Omental fat pad (tissue), 4 donors: ENCODE results near the gene DHRS7B. TPM values are rescaled to one million over a fixed set of nuclear protein-coding genes. Genes with fewer than 3 reads are reported as not detected.

ENCODE experiments used
- ATAC-seq: fragments of 150-250 bp; one replicate; pipeline ENCODE4 v1.9.1; 2016; ENCODE audit warnings: mild to moderate bottlenecking, moderate library complexity; ENCODE audit not compliant: low FRiP score
- DNase-seq: peaks from one replicate; pipeline ENCODE4 v3.0.0-alpha.2; 2019; ENCODE audit warnings: low spot score
- total RNA-seq, 4 donors: library from RNA; depleted of rRNA; stranded (reverse); fragments of >200 nt; gene quantifications; one replicate each; pipeline ENCODE4 v1.1.0, GENCODE V29; 2016
- TF ChIP-seq, protein P1 (sequence below), 3 donors: fragments of 450-650 bp; IDR thresholded peaks; one replicate each; pipeline ENCODE4 v1.5.1; 2016 to 2017; ENCODE audit warnings: antibody characterized with exemption in 3 of 3, mild to moderate bottlenecking in 3 of 3, moderate library complexity in 2 of 3

The DHRS7B gene
- total RNA-seq, 4 donors from 2014 or later, result 33.6 to 55.6 (median 46.5) TPM

DNA sequence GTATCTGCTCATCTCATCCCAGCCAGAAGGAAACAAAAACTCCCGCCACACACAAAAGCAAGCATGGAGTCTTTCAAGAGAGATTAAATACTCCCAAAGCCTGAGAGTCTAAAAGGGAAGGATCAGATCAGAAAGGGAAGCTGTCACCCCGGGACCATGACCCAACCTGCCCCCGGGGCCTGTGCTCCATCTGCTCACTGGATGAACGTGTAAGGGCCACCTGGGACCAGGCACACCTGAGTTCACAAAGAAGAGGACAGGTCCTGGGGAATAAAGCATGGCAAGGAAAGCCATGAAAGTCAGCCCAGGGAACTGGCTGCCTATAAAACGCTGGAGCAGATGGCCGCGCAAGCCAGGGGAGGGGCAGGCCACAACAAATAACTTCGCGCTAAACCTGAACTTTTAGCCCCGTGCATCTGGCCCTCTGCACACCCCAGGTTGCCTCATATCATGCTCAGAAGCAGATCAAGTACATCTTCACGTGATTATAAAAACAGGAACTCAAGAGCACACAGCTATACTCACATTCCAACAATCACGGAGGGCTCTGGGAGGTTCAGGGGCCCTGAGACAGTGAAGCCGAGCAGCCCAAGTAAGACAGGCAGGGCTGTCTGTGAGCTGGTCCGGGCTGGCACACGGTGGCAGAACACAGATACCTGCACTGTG is 83.8 kb downstream of the DHRS7B start:
- no peak for DNase-seq
- TF ChIP-seq, protein P1, sequence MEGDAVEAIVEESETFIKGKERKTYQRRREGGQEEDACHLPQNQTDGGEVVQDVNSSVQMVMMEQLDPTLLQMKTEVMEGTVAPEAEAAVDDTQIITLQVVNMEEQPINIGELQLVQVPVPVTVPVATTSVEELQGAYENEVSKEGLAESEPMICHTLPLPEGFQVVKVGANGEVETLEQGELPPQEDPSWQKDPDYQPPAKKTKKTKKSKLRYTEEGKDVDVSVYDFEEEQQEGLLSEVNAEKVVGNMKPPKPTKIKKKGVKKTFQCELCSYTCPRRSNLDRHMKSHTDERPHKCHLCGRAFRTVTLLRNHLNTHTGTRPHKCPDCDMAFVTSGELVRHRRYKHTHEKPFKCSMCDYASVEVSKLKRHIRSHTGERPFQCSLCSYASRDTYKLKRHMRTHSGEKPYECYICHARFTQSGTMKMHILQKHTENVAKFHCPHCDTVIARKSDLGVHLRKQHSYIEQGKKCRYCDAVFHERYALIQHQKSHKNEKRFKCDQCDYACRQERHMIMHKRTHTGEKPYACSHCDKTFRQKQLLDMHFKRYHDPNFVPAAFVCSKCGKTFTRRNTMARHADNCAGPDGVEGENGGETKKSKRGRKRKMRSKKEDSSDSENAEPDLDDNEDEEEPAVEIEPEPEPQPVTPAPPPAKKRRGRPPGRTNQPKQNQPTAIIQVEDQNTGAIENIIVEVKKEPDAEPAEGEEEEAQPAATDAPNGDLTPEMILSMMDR (IDR thresholded peaks at IDR 0.05), result no peak
- ATAC-seq, result no peak

DNA sequence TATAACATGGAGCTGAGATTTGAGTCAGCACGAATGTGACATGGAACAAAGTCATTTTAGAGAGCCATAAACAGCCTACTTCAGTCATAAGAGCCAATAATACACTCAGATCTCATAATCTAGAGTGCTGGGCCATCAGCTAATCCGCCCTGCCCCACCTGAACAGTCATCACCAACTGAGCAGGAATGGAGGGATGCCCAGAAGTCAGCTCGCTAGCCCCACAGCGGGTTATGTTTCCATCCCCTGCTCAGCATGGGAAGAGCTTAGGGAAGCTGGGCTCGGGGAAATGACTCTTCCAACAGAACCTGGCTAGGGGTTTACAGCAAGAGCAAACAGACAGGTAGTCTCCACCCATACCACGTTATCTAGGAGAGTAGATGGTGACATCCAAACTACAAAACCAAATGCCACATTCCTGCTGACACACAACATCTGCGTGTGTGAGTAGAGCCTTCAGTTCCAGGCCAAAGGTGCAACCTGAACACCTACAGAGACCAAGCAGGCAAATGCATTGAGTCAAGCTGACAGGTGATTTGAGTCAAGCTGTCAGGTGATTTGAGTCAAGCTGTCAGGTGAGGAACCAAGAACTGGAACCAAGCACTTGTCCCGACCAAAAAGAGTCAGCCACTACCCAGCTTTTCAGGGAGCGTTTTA is 85.2 kb downstream of the DHRS7B start:
- TF ChIP-seq, protein P1 (IDR thresholded peaks at IDR 0.05), result no peak
- DNase-seq (no peak), ATAC-seq (no peak)

- no peak for ATAC-seq
- DNase-seq, result no peak
- TF ChIP-seq, protein P1 (IDR thresholded peaks at IDR 0.05), result no peak
Observed at GRCh38 chr17:21212826-21213637, 86.3 kb downstream of the DHRS7B start.

DNA sequence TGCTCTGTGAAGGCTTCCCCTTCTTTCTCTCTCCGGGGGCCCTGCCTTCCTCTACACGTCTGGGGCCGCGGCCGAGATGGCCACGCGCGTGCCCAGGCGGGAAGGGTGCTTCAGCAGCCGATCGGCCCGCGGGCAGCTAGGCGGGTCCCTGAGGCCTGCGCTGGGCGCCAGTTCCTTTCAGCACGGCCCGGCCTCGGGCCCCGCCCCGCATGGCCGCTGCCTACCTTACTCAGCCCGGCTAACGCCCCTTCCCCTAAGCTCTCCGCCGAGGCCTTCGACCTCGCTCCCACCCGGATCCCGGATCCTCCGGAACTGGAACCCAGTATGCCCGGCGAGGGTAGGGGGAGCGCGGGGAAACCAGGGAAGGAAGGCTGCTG is 86.9 kb downstream of the DHRS7B start:
- ATAC-seq (peak; percentile 70), DNase-seq (peak; percentile 25)
- TF ChIP-seq, protein P1 (IDR thresholded peaks at IDR 0.05), result no peak

DNA sequence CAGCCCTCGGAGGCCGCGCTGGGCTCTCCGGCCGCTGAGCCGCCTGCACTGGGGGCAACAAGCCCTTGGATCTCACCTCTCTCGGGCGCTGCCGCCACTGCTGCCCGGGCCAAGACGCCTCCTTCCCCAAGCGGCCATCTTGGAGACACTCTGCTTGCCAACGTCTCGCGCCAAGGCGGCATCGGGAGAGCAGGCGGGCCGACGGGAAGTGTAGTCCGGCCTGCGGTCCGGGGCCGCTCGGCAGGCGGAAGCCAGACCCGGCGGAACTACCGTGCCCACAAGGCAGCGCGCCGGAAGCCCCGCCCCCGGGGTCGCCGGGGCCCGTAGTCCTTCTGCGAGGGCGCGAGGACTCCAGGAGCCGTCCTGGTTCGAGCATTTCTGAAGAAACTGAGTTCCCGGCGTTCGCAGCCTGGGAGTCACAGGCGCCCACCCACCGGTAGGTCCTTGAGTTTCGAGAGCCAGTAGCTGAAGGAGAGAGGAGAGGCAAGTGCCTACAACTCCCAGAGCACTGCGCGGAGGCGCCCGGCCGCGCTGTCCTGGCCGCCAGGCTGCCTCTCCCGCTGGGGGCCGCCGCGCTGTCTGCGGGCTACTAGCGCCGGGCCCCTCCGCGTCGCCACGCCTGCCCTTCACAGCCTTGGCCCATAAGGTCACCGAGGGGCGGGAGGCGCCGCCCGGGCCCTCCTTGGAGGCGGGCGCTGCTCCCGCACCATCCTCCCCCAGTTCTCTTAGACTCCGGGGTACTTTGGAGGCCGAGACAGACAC is 87.4 kb downstream of the DHRS7B start, which contains the start of gene TMEM11:
Gene TMEM11, minus strand, starts transcription at position 147 of the 762 bp plus-strand sequence. Its CDS starts 9 bp downstream, at position 138.
- TF ChIP-seq, protein P1 (IDR thresholded peaks at IDR 0.05), result no peak
- DNase-seq, result peak; percentile 71
- peak; percentile 98 for ATAC-seq

DNA sequence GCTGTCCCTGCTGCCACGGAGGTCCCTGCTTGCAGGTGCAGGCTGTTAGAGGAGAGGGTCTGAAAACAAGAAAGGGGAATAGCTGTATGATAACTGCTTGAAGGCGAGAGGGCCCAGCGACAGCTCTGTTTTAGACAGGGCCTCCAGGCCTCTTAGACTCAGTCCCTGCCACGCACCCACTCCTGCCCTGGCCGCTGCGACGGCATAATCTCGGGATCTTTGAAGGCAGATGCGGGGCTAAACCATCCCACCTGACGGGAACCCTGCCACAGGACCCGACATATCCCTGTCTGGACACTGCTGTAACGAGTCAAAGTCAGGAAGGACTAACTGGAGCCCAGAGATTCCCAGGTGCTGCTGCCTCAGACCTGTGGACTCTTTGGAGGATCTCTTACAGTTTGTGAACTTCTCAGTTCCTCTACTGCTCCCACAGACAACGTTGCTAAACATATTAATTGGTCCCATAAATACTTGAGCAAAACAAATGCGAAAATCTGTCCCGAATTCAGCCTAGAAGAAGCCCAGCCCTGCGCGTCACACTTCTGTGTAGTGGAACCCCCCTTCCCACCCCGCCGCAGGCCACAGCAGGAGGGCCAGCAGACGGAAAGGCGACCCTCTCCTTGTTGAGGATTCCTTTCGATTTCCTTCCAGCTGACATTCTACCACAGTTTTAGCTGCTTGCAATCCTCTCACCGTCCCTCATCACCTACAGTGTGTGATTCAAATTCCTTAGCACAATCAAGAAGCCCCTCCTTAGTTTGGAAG is 88.2 kb downstream of the DHRS7B start:
- DNase-seq (no peak), ATAC-seq (peak; percentile 0)
- TF ChIP-seq, protein P1 (IDR thresholded peaks at IDR 0.05), result no peak
